Ascending aorta (tissue), 2 donors: ENCODE results near the gene SNX33. TPM values are rescaled to one million over a fixed set of nuclear protein-coding genes. Genes with fewer than 3 reads are reported as not detected.

ENCODE experiments used
- DNase-seq, 2 donors: peaks; one replicate each; pipeline ENCODE4 v3.0.0-alpha.2; 2019; ENCODE audit warnings: low spot score in 2 of 2
- H3K27ac ChIP-seq, 2 donors: fragments of 200-600 bp; sonication (generic); one replicate each; pipeline ENCODE4 v1.5.1; 2016 to 2017; ENCODE audit warnings: mild to moderate bottlenecking in 1 of 2
- H3K27me3 ChIP-seq: fragments of 200-600 bp; sonication (generic); one replicate; pipeline ENCODE4 v1.5.1; 2017
- H3K36me3 ChIP-seq, 2 donors: fragments of 200-600 bp; sonication (generic); one replicate each; pipeline ENCODE4 v1.5.1; 2016
- H3K4me1 ChIP-seq, 2 donors: fragments of 200-600 bp; sonication (generic); one replicate each; pipeline ENCODE4 v1.5.1; 2016 to 2017; ENCODE audit warnings: mild to moderate bottlenecking in 1 of 2
- H3K4me3 ChIP-seq, 2 donors: fragments of 200-600 bp; sonication (generic); one replicate each; pipeline ENCODE4 v1.5.1; 2016 to 2017; ENCODE audit warnings: mild to moderate bottlenecking in 1 of 2
- H3K9me3 ChIP-seq, 2 donors: fragments of 200-600 bp; sonication (generic); one replicate each; pipeline ENCODE4 v1.5.1; 2016
- CTCF ChIP-seq, 3 experiments: fragments of 200-600 bp in 2 of 3; fragments of 450-650 bp in 1 of 3; sonication (generic) in 2 of 3; IDR thresholded peaks; one replicate each; pipeline ENCODE4 v1.5.1; 2016 to 2019; ENCODE audit warnings: antibody characterized with exemption in 3 of 3, mild to moderate bottlenecking in 1 of 3, moderate library complexity in 1 of 3
- intact Hi-C: fragments of 100-400 bp; cut with DNase I; formaldehyde crosslinking; loops from one replicate; pipeline ENCODE4 v1.15.1; 2023
- total RNA-seq: library from RNA; depleted of rRNA; stranded (reverse); fragments of >200 nt; gene quantifications from one replicate; pipeline ENCODE4 v1.1.0, GENCODE V29; 2016

Gene SNX33
- total RNA-seq, 1 donor from 2014 or later = 53.5 TPM

DNA sequence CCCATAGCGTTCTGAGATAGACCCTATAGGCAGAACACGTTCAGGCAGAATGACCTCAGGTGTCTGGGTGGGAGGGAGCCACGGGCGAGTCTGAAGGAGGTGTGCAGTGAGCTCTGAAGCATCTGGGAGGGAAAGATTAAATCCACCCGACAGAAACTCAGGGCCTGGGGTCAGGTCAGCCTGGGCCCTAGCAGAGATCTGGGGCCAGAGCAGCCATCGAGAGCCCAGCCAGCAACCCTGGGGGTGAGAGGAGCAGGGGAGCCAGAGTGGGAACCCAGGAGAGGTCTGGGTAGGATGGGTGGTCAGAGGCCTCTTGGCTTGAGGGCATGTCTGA, 22.1 kb downstream of the SNX33 start:
- peaks cover 29 to 75% of the 10 kb centered on the region in 2 donors for H3K4me1 ChIP-seq
- intact Hi-C loops = loop anchor here (5.0 kb wide), 1 partner anchor 33 kb away; no protein-coding TSS in a partner anchor

DNA sequence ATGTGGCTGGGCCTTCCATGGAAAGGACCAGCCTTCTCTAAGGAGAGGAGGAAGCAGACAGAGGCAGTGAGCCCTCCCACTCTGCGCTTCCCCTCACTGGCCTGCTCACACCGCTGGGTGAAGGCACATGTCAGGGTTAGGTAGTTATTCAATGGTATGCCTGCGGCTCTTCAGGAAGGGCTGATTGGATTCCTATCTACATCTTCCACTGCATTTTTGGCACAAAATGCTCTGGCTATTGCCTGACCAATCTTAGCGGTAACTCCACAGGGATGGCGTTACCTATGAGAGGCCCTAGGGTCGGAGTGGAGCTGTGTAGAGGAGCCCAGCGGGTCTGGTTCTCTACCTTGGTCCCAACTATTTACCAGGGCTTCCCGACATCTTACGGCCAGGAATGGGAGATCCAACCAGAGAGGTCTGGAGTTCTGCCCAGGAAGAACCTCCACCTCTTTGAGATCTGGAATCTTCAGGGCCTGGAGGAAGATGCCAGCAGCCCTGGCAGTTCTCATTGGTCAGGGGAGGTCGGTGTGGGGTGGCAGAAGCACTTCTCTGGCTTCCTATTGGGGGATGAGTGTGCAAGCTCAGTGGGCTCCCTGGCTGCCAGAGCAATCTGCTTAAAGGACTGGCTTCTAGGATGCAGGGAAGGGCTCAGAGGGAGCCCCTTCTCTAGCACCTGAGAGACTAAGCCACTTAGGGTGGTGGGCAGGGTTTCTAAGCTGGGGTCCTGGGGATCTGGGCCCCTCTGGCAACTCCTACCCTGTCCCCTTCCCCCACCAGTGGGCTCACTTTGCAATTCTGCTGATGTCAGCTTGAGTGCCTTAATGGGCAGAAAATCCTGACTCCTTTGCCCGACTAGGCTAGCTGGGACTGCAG, 24.3 kb downstream of the SNX33 start:
- Histone ChIP-seq H3K36me3 (peaks cover 13 to 15% of the 10 kb centered on the region in 2 donors), H3K4me3 (no peak overlapping the region), H3K4me1 (peaks cover 36 to 78% of the 10 kb centered on the region in 2 donors), H3K9me3 (no peaks in the 10 kb centered on the region), H3K27me3 (no peaks in the 10 kb centered on the region), H3K27ac (peak overlapping the region; percentile 95 to 97)
- DNase-seq = no peak
- TF ChIP-seq CTCF (IDR thresholded peaks at IDR 0.05) = no peak
- intact Hi-C loops = loop anchor here (5.0 kb wide), 1 partner anchor 35 kb away; no protein-coding TSS in a partner anchor

More for the DNA sequence above, 22.1 kb downstream of the SNX33 start:
- DNase-seq = no peak
- H3K36me3 ChIP-seq = no peaks in the 10 kb centered on the region
- H3K27me3 ChIP-seq = no peaks in the 10 kb centered on the region
- H3K9me3 ChIP-seq = no peaks in the 10 kb centered on the region
- TF ChIP-seq CTCF (IDR thresholded peaks at IDR 0.05) = no peak
- no peak overlapping the region for H3K4me3 ChIP-seq
- H3K27ac ChIP-seq = peak overlapping the region; percentile 95 to 97

DNA sequence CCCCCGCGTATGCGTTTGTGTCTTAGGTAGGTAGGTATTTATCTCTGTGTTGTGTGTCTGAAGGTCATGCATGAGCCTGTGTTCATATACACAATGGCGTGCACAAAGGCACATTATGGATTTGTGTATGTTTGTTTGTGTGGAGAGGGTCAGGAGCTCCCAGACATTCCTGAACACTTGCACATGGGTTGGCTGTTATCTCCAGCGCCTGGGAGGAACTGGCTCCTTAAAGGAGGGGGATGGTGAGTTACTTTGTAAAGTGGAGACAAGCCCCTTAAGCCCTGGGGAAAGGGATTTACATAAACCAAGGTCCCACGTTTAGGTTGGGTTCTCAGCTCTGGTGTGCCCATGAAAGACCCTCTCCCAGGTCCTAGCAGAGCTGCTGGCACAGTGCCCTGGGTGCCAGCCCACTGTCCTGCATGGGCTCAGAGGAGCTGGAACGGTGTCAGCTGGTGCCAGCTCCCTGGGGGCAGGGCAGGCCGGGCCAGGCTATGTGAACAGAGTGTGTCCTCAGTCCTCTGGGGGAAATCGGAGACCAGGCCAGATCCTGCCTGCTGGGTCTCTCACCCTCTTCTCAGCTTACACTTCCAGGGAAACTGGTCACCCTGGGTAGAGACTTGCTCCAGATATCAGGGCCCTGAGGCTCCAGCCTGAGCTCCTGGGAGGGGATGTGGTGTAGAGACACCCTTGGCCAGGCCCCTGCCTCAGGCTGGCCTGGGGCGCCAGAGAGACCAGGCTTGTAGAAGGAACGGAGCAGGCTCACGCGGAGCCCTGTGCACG, 25.1 kb downstream of the SNX33 start:
- no peaks in the 10 kb centered on the region for H3K27me3 ChIP-seq
- H3K27ac ChIP-seq = peak overlapping the region; percentile 95 to 97
- intact Hi-C loops = loop anchor here (5.0 kb wide), 1 partner anchor 36 kb away; no protein-coding TSS in a partner anchor
- peaks cover 21 to 22% of the 10 kb centered on the region in 2 donors for H3K36me3 ChIP-seq
- H3K4me1 ChIP-seq = peaks cover 28 to 70% of the 10 kb centered on the region in 2 donors
- no peaks in the 10 kb centered on the region for H3K9me3 ChIP-seq
- DNase-seq = peak in 1 of 2 donors; percentile 85
- peak overlapping the region in 1 of 2 donors; percentile 33 for H3K4me3 ChIP-seq
- TF ChIP-seq CTCF (IDR thresholded peaks at IDR 0.05) = no peak

DNA sequence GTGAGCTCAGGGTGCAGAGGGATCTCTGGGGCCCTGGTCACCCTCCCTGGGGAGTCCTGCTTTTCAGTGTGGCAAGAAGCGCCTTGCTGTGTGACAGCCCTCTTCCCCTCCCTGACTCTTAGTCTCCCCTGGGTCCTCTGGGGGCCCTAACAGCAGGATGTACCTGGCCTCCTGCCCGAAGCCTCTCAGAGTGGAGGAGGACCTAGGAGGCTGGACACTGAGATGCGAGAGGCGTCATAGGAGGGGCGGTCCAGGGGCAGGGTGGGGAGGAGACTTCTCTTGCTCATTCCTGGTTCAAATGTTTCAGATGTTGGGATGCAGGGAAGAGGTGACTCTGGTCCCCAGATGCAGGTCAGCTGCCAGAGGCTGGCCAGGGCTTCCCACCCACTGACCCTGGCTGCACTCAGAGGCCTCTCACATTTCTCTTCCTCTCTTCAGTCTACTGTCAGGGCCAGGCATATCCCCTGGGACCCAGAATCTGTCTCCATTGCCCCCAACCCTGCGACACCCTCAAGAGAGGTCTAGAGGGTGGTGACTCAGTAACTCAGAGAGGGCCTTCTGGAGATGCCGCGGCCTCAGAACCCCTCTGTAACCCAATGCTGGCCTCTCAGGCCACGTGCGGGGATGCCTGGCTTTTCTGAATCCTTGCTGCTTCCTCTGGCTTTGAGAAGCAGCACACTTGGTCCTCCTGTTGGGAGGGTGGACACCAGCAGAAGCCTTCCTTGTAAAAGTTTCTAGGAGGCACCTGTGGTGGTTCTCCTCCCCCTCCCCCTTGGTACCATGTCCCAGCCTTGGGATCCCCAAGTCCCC, 25.9 kb downstream of the SNX33 start:
- H3K4me1 ChIP-seq = peaks cover 25 to 64% of the 10 kb centered on the region in 2 donors
- TF ChIP-seq CTCF (IDR thresholded peaks at IDR 0.05) = no peak
- peak; percentile 67 to 94 for DNase-seq
- peak overlapping the region; percentile 95 to 97 for H3K27ac ChIP-seq
- H3K4me3 ChIP-seq = peak overlapping the region in 1 of 2 donors; percentile 33
- intact Hi-C loops = loop anchor here (5.0 kb wide), 1 partner anchor 36 kb away; no protein-coding TSS in a partner anchor
- no peaks in the 10 kb centered on the region for H3K27me3 ChIP-seq
- peaks cover 29 to 30% of the 10 kb centered on the region in 2 donors for H3K36me3 ChIP-seq
- H3K9me3 ChIP-seq = no peaks in the 10 kb centered on the region

GRCh38 chr15:75674366-75674765, 26.7 kb downstream of the SNX33 start:
- Histone ChIP-seq H3K36me3 (peaks cover 36 to 37% of the 10 kb centered on the region in 2 donors), H3K9me3 (no peaks in the 10 kb centered on the region), H3K27me3 (no peaks in the 10 kb centered on the region), H3K27ac (peak overlapping the region; percentile 95 to 97), H3K4me1 (peaks cover 25 to 57% of the 10 kb centered on the region in 2 donors), H3K4me3 (no peak overlapping the region)
- DNase-seq = no peak
- TF ChIP-seq CTCF (IDR thresholded peaks at IDR 0.05) = no peak
- intact Hi-C loops = loop anchor here (5.0 kb wide), 1 partner anchor 37 kb away; no protein-coding TSS in a partner anchor
